ENCODE results near the gene EPHB2.
"Not testable (repeated sequence)": the region's sequence is repeated elsewhere in the genome, so short reads cannot be mapped to it uniquely, and the experiment has no call there.

The EPHB2 gene

GRCh38 chr1:22710701-22711049, at the start of gene EPHB2:
Gene EPHB2 (plus strand): TSS chr1:22710839. CDS start chr1:22710983, 144 bp downstream.
- no peak for DNase-seq

GRCh38 chr1:22661880-22662279, 48.8 kb upstream of the EPHB2 start:
- no peak for DNase-seq

GRCh38 chr1:22662318-22662717, 48.3 kb upstream of the EPHB2 start:
- no peak for DNase-seq

- DNase-seq: no peak
These were observed 47.6 kb upstream of the EPHB2 start for GRCh38 chr1:22662986-22663408.

GRCh38 chr1:22665752-22666151, 44.9 kb upstream of the EPHB2 start:
- DNase-seq: no peak

GRCh38 chr1:22666412-22666811, 44.2 kb upstream of the EPHB2 start:
- DNase-seq: no peak

- DNase-seq: not testable (repeated sequence)
These were observed 41.8 kb upstream of the EPHB2 start for GRCh38 chr1:22668840-22669239.

GRCh38 chr1:22670352-22670975, 40.2 kb upstream of the EPHB2 start:
- no peak for DNase-seq

GRCh38 chr1:22671999-22672398, 38.6 kb upstream of the EPHB2 start:
- no peak for DNase-seq

- no peak for DNase-seq
These were observed 36.9 kb upstream of the EPHB2 start for GRCh38 chr1:22673486-22674409.

GRCh38 chr1:22674410-22674749, 36.3 kb upstream of the EPHB2 start:
- DNase-seq: no peak

GRCh38 chr1:22676151-22676550, 34.5 kb upstream of the EPHB2 start:
- not testable (repeated sequence) for DNase-seq

- no peak for DNase-seq
These were observed 33.6 kb upstream of the EPHB2 start for GRCh38 chr1:22676916-22677583.

- DNase-seq: no peak
These were observed 32.4 kb upstream of the EPHB2 start for GRCh38 chr1:22677931-22678896.

- no peak for DNase-seq
These were observed 29.9 kb upstream of the EPHB2 start for GRCh38 chr1:22680726-22681125.

- no peak for DNase-seq
These were observed 28.9 kb upstream of the EPHB2 start for GRCh38 chr1:22681556-22682276.

GRCh38 chr1:22683547-22683946, 27.1 kb upstream of the EPHB2 start:
- DNase-seq: no peak

- no peak for DNase-seq
These were observed 25.0 kb upstream of the EPHB2 start for GRCh38 chr1:22685591-22686059.

- no peak for DNase-seq
These were observed 23.4 kb upstream of the EPHB2 start for GRCh38 chr1:22687191-22687590.

- no peak for DNase-seq
These were observed 22.2 kb upstream of the EPHB2 start for GRCh38 chr1:22688466-22688865.

GRCh38 chr1:22689505-22689904, 21.1 kb upstream of the EPHB2 start:
- DNase-seq: no peak
